Esophagus mucosa (tissue), 1 donor: ENCODE data around the gene RSKR. TPM values are rescaled to one million over a fixed set of nuclear protein-coding genes. Genes with fewer than 3 reads are reported as not detected.
"Not testable (repeated sequence)": the region's sequence is repeated elsewhere in the genome, so short reads cannot be mapped to it uniquely, and the experiment has no call there.

ENCODE experiments used
- ATAC-seq: fragments of 200-7000 bp; cut with Tn5 transposase; one replicate; pipeline ENCODE4 v1.9.1; 2020
- total RNA-seq: library from RNA; stranded (reverse); gene quantifications from one replicate; pipeline ENCODE4 v1.2.4, GENCODE V29; 2023
- donor health status: DM: yes; HTN: yes; CAD: no.

RSKR gene
- total RNA-seq, 1 donor from 2014 or later = 4.2 TPM

DNA sequence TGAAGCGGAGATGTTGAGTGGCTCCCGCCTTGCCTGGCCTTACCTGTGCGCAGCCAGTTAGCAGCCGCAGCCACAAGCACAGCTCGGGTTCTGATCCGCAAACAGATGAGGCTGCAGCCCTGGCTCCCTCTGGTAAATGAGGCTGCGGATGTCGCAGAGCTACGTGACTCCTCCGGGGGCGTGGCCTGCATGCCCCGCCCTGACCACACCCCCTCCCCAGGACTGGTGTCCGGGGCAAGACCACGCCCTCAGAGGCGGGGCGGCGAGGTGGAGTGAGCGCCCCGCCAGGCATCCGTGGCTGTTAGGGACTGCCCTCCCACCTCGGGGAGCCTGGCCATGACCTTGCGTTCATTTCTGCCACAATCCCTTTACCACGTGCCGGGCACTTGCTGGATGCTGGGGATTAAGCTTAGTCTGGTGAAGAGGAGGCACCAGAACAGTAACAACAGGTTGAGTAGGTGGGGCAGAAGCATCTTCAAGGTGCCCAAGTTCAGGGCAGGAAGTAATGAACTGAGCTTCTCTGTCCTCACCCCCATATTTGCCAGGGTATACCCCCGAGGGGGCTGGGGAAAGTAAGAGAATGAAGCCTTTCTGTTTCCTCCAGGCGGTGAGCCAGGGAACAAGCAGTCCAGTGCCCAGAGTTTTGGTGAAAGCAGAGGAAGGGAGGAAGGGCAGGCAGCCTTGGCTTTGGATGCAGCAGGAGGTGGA lies 37.1 kb downstream of the RSKR start, which contains the start of gene ALDOC:
ALDOC (minus strand) TSS at position 138 of the 708 bp plus-strand sequence. CDS start 1,363 bp downstream, outside the sequence.
- peak; percentile 96 for ATAC-seq

DNA sequence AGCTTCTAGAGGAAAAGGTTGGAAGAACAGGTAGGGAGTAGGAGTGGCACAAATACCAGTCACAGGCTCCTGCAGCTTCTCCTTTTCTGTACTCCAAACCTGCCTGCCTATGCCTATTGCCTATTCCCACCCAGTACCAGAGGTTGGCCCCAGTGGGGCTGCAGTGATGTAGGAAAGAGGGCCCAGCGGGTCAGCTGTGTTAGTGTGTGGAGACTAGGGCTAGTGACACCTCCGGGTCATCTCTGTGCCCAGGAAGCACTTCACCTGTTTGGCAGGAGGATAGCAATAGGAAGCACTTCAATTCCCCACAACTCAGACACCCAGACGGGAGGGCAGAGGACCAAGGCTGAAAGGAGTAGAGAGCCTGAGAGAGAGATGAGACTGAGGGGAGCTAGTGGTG lies 38.0 kb downstream of the RSKR start:
- ATAC-seq = not testable (repeated sequence)

- no peak for ATAC-seq
Measured at GRCh38 chr17:28575126-28575795, 38.7 kb downstream of the RSKR start.

DNA sequence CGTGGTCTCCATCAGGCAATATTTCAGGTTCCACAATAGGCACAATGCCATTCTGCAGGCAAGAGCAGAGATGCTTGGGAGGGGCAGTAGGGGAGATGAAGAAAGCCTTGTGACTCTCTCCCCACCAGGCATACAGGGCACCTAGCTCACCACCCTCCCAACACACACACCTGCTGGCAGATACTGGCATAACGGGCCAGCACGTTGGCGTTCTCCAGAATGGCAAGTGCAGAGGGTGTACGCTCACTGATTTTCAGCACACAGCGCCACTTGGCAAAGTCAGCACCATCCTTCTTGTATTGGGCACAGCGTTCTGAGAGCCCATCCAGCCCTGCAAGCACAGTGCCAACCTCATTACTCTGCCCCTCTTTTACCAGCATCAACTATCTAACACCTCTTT lies 39.5 kb downstream of the RSKR start:
- no peak for ATAC-seq

DNA sequence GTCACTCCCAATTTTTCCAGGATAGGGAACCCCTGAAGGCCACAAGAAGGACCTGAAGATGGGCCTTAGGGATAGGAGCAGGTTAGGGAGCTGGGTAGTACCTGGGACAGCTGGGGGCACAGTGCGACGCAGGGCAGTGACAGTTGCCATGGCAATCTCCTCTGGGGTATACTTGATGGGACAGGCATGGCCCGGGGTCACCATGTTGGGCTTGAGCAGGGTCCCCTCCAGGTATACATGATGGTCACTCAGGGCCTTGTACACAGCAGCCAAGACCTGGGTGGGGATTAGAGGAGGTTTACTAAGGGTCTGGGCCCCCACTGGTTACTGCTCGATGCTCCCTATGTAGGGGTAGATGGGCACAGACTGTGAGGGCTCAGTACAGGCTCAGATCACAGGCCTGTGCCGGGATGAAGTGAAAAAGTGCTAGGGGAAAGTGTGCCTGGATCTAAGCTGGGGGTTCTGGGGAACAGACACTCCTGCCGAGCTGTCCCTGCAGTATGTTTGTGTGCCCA lies 40.0 kb downstream of the RSKR start:
- ATAC-seq = no peak

GRCh38 chr17:28573521-28573920 lies 40.5 kb downstream of the RSKR start:
- no peak for ATAC-seq

DNA sequence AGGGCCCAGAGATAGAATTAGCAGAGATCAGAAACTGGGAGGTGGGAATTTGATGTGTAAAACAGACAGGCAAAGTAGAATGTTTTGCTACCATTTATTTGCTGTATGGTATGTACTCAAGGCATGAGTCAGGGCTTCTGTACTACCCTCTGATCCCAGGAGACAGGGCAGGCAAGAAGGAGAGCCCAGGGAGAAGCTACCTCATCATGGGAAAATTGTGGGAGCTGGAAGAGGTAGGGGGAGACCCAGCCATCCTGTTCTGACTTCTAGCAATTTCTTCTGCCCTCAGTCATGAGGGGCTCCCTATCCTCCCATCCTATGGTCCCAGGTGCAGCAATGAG lies 41.0 kb downstream of the RSKR start:
- no peak for ATAC-seq

GRCh38 chr17:28572259-28573039 lies 41.5 kb downstream of the RSKR start:
- ATAC-seq = no peak

- peak; percentile 93 for ATAC-seq
Measured at GRCh38 chr17:28571361-28572122, 42.4 kb downstream of the RSKR start, which contains the start of gene PIGS. Gene PIGS, minus strand, starts transcription at chr17:28571524. Its CDS starts 28 bp downstream, at chr17:28571496.

DNA sequence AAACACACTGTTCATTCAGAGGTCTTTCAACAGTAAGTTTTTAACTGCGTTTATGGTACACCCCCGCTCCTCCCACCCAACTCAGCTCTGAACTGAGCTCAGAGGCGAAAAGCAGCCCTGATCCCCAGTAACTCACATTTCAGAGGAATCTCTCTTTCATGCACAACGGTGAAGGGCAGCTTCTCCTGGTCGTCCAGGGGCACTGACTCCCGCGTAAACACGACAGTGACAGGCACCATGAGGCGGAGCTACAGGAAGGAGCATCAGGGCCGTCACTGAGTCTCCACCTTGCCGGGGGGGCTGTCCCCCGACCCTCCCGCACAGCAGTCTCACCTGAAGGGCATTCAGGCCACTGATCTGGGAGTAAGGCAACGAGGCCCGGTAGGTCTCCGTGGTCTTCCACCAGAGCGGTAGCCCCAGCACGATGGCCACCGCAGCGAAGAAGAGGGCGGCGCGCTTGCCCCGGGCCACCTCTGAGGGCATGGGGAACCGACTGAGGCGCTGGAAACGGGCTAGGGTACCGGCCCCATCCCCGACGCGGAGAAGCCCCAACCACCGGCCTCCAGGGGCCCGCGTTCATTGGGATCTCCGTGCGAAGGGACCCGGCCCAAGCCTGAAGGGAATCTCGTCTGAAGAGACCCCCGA lies 43.1 kb downstream of the RSKR start:
- peak; percentile 27 for ATAC-seq

- ATAC-seq = no peak
Measured at GRCh38 chr17:28569446-28569845, 44.5 kb downstream of the RSKR start.

- no peak for ATAC-seq
Measured at GRCh38 chr17:28567604-28568003, 46.4 kb downstream of the RSKR start.

GRCh38 chr17:28563475-28563874 lies 50.5 kb downstream of the RSKR start:
- peak; percentile 12 for ATAC-seq

Other genes with a start within 250 kb of the RSKR start
- not detected for gene SEBOX, start 249.0 kb downstream of the RSKR start, total RNA-seq
- gene VTN, start 243.9 kb downstream of the RSKR start, total RNA-seq = 0.60 TPM
- gene SARM1, start 242.5 kb downstream of the RSKR start, total RNA-seq = 1.6 TPM
- gene SLC46A1, start 208.0 kb downstream of the RSKR start, total RNA-seq = 1.7 TPM
- not detected for gene SLC13A2, start 140.5 kb downstream of the RSKR start, total RNA-seq
- 14.8 TPM for gene FOXN1, start 107.8 kb downstream of the RSKR start, total RNA-seq
- gene UNC119, start 61.6 kb downstream of the RSKR start, total RNA-seq = 19.2 TPM
- 37.3 TPM for gene PIGS, start 42.7 kb downstream of the RSKR start, total RNA-seq
- 24.9 TPM for gene ALDOC, start 37.3 kb downstream of the RSKR start, total RNA-seq
- gene SPAG5, start 15.2 kb downstream of the RSKR start, total RNA-seq = 24.3 TPM
- gene BLTP2, start 31.0 kb upstream of the RSKR start, total RNA-seq = 67.9 TPM
- 29.0 TPM for gene SDF2, start 47.7 kb upstream of the RSKR start, total RNA-seq
- gene SUPT6H, start 48.0 kb upstream of the RSKR start, total RNA-seq = 31.8 TPM
- gene PROCA1, start 97.7 kb upstream of the RSKR start, total RNA-seq = 0.64 TPM
- gene RAB34, start 103.7 kb upstream of the RSKR start, total RNA-seq = 34.2 TPM
- gene RPL23A, start 105.8 kb upstream of the RSKR start, total RNA-seq = 1,336 TPM
- gene TLCD1, start 112.0 kb upstream of the RSKR start, total RNA-seq = 14.7 TPM
- gene NEK8, start 114.6 kb upstream of the RSKR start, total RNA-seq = 3.9 TPM
- 41.6 TPM for gene TRAF4, start 129.8 kb upstream of the RSKR start, total RNA-seq
- 12.2 TPM for gene FAM222B, start 228.6 kb upstream of the RSKR start, total RNA-seq
- gene ERAL1, start 240.8 kb upstream of the RSKR start, total RNA-seq = 31.7 TPM